Activated naive CD4-positive, alpha-beta T cell treated with anti-CD3 and anti-CD28 coated beads, Interleukin-2, amount 50 U/mL, for 24 hours (primary cell): Measurements from ENCODE around the gene MX1.
"Not testable (repeated sequence)": the region's sequence is repeated elsewhere in the genome, so short reads cannot be mapped to it uniquely, and the experiment has no call there.

ENCODE experiments used
- H3K27ac Mint-ChIP-seq: one replicate; pipeline ENCODE4 v1.8.0; 2021; ENCODE audit warnings: mild to moderate bottlenecking, mixed read lengths
- H3K27me3 Mint-ChIP-seq: one replicate; pipeline ENCODE4 v1.8.0; 2021; ENCODE audit warnings: mixed read lengths
- H3K36me3 Mint-ChIP-seq: one replicate; pipeline ENCODE4 v1.8.0; 2021; ENCODE audit warnings: mixed read lengths
- H3K4me1 Mint-ChIP-seq: one replicate; pipeline ENCODE4 v1.8.0; 2021; ENCODE audit warnings: mixed read lengths
- H3K4me3 Mint-ChIP-seq: one replicate; pipeline ENCODE4 v1.8.0; 2021; ENCODE audit warnings: mild to moderate bottlenecking, mixed read lengths
- H3K9me3 Mint-ChIP-seq: one replicate; pipeline ENCODE4 v1.8.0; 2021; ENCODE audit warnings: mixed read lengths

The MX1 gene

GRCh38 chr21:41422546-41423304 is 3.3 kb upstream of the MX1 start:
- Mint-ChIP-seq H3K9me3 (no peaks in the 10 kb centered on the region), H3K4me1 (peaks cover 63% of the 10 kb centered on the region), H3K4me3 (no peak overlapping the region), H3K27me3 (no peaks in the 10 kb centered on the region), H3K36me3 (no peaks in the 10 kb centered on the region), H3K27ac (no peak overlapping the region)

GRCh38 chr21:41423305-41423636 is 2.8 kb upstream of the MX1 start:
- not testable (repeated sequence) for H3K36me3 Mint-ChIP-seq, H3K27me3 Mint-ChIP-seq, H3K27ac Mint-ChIP-seq, H3K4me3 Mint-ChIP-seq, H3K9me3 Mint-ChIP-seq
- H3K4me1 Mint-ChIP-seq = peaks cover 69% of the 10 kb centered on the region

- no peaks in the 10 kb centered on the region for H3K27me3 Mint-ChIP-seq
- peaks cover 81% of the 10 kb centered on the region for H3K4me1 Mint-ChIP-seq
- H3K36me3 Mint-ChIP-seq = peaks cover 8% of the 10 kb centered on the region
- H3K4me3 Mint-ChIP-seq = peak overlapping the region; percentile 89
- H3K27ac Mint-ChIP-seq = peak overlapping the region; percentile 71
- no peaks in the 10 kb centered on the region for H3K9me3 Mint-ChIP-seq
Measured at GRCh38 chr21:41425588-41425953, 468 bp upstream of the MX1 start.

GRCh38 chr21:41426676-41427404 is 801 bp downstream of the MX1 start:
- H3K4me3 Mint-ChIP-seq = peak overlapping the region; percentile 89
- H3K4me1 Mint-ChIP-seq = peaks cover 79% of the 10 kb centered on the region
- peaks cover 13% of the 10 kb centered on the region for H3K36me3 Mint-ChIP-seq
- H3K27me3 Mint-ChIP-seq = no peaks in the 10 kb centered on the region
- no peaks in the 10 kb centered on the region for H3K9me3 Mint-ChIP-seq
- peak overlapping the region; percentile 80 for H3K27ac Mint-ChIP-seq

- H3K36me3 Mint-ChIP-seq = peaks cover 14% of the 10 kb centered on the region
- H3K9me3 Mint-ChIP-seq = no peaks in the 10 kb centered on the region
- peak overlapping the region; percentile 80 for H3K27ac Mint-ChIP-seq
- H3K4me1 Mint-ChIP-seq = peaks cover 80% of the 10 kb centered on the region
- H3K4me3 Mint-ChIP-seq = peak overlapping the region; percentile 89
- H3K27me3 Mint-ChIP-seq = no peaks in the 10 kb centered on the region
Measured at GRCh38 chr21:41427556-41427955, 1.5 kb downstream of the MX1 start.

GRCh38 chr21:41428311-41428710 is 2.3 kb downstream of the MX1 start:
- Mint-ChIP-seq H3K27ac (peak overlapping the region; percentile 74), H3K27me3 (no peaks in the 10 kb centered on the region), H3K9me3 (no peaks in the 10 kb centered on the region), H3K36me3 (peaks cover 20% of the 10 kb centered on the region), H3K4me3 (peak overlapping the region; percentile 89), H3K4me1 (peaks cover 78% of the 10 kb centered on the region)

- Mint-ChIP-seq H3K27me3 (no peaks in the 10 kb centered on the region), H3K4me1 (peaks cover 75% of the 10 kb centered on the region), H3K27ac (peak overlapping the region; percentile 9), H3K36me3 (peaks cover 22% of the 10 kb centered on the region), H3K4me3 (no peak overlapping the region), H3K9me3 (no peaks in the 10 kb centered on the region)
Measured at GRCh38 chr21:41428847-41429246, 2.8 kb downstream of the MX1 start.

GRCh38 chr21:41429305-41429704 is 3.3 kb downstream of the MX1 start:
- H3K9me3 Mint-ChIP-seq = no peaks in the 10 kb centered on the region
- no peak overlapping the region for H3K27ac Mint-ChIP-seq
- H3K4me1 Mint-ChIP-seq = peaks cover 72% of the 10 kb centered on the region
- H3K36me3 Mint-ChIP-seq = peaks cover 22% of the 10 kb centered on the region
- H3K27me3 Mint-ChIP-seq = no peaks in the 10 kb centered on the region
- H3K4me3 Mint-ChIP-seq = no peak overlapping the region

GRCh38 chr21:41429925-41430491 is 4.0 kb downstream of the MX1 start:
- H3K9me3 Mint-ChIP-seq = no peaks in the 10 kb centered on the region
- peak overlapping the region; percentile 57 for H3K27ac Mint-ChIP-seq
- no peaks in the 10 kb centered on the region for H3K27me3 Mint-ChIP-seq
- H3K36me3 Mint-ChIP-seq = peaks cover 29% of the 10 kb centered on the region
- peaks cover 67% of the 10 kb centered on the region for H3K4me1 Mint-ChIP-seq
- peak overlapping the region; percentile 9 for H3K4me3 Mint-ChIP-seq

- Mint-ChIP-seq H3K4me3 (no peak overlapping the region), H3K9me3 (no peaks in the 10 kb centered on the region), H3K4me1 (peaks cover 60% of the 10 kb centered on the region), H3K27me3 (no peaks in the 10 kb centered on the region), H3K36me3 (peaks cover 41% of the 10 kb centered on the region), H3K27ac (no peak overlapping the region)
Measured at GRCh38 chr21:41431788-41432548, 5.9 kb downstream of the MX1 start.

GRCh38 chr21:41432562-41433460 is 6.8 kb downstream of the MX1 start:
- H3K27ac Mint-ChIP-seq = peak overlapping the region; percentile 36
- peaks cover 44% of the 10 kb centered on the region for H3K36me3 Mint-ChIP-seq
- H3K4me1 Mint-ChIP-seq = peaks cover 52% of the 10 kb centered on the region
- H3K9me3 Mint-ChIP-seq = no peaks in the 10 kb centered on the region
- no peaks in the 10 kb centered on the region for H3K27me3 Mint-ChIP-seq
- H3K4me3 Mint-ChIP-seq = no peak overlapping the region

GRCh38 chr21:41433566-41433965 is 7.5 kb downstream of the MX1 start:
- Mint-ChIP-seq H3K36me3 (peaks cover 43% of the 10 kb centered on the region), H3K4me1 (peaks cover 44% of the 10 kb centered on the region), H3K4me3 (no peak overlapping the region), H3K9me3 (no peaks in the 10 kb centered on the region), H3K27me3 (no peaks in the 10 kb centered on the region), H3K27ac (peak overlapping the region; percentile 36)

GRCh38 chr21:41435706-41436105 is 9.7 kb downstream of the MX1 start:
- Mint-ChIP-seq H3K4me1 (peaks cover 29% of the 10 kb centered on the region), H3K27ac (no peak overlapping the region), H3K36me3 (peaks cover 39% of the 10 kb centered on the region), H3K9me3 (no peaks in the 10 kb centered on the region), H3K27me3 (no peaks in the 10 kb centered on the region), H3K4me3 (no peak overlapping the region)

- Mint-ChIP-seq H3K36me3 (peaks cover 37% of the 10 kb centered on the region), H3K9me3 (no peaks in the 10 kb centered on the region)
Measured at GRCh38 chr21:41437729-41438128, 11.7 kb downstream of the MX1 start.

More at GRCh38 chr21:41437729-41438128, 11.7 kb downstream of the MX1 start:
- no peaks in the 10 kb centered on the region for H3K27me3 Mint-ChIP-seq
- no peak overlapping the region for H3K4me3 Mint-ChIP-seq
- H3K27ac Mint-ChIP-seq = no peak overlapping the region
- peaks cover 18% of the 10 kb centered on the region for H3K4me1 Mint-ChIP-seq
